ENCODE results near the gene SEC11C.

Gene SEC11C

GRCh38 chr18:59144483-59144882 lies 4.8 kb downstream of the SEC11C start:
- no peak for DNase-seq (ENCODE audit: low read depth)

- DNase-seq (ENCODE audit: low read depth) = no peak
These were observed 5.4 kb downstream of the SEC11C start for GRCh38 chr18:59145055-59145454.

- no peak for DNase-seq (ENCODE audit: low read depth)
These were observed 8.5 kb downstream of the SEC11C start for GRCh38 chr18:59148192-59148591.

GRCh38 chr18:59149007-59149406 lies 9.3 kb downstream of the SEC11C start:
- no peak for DNase-seq (ENCODE audit: low read depth)

- DNase-seq (ENCODE audit: low read depth) = no peak
These were observed 9.7 kb downstream of the SEC11C start for GRCh38 chr18:59149416-59149815.

- DNase-seq (ENCODE audit: low read depth) = no peak
These were observed 10.6 kb downstream of the SEC11C start for GRCh38 chr18:59150236-59150635.

- no peak for DNase-seq (ENCODE audit: low read depth)
These were observed 15.5 kb downstream of the SEC11C start for GRCh38 chr18:59155153-59155552.

- DNase-seq (ENCODE audit: low read depth) = no peak
These were observed 16.6 kb downstream of the SEC11C start for GRCh38 chr18:59156316-59156715.

GRCh38 chr18:59159265-59159664 lies 19.6 kb downstream of the SEC11C start:
- no peak for DNase-seq (ENCODE audit: low read depth)

GRCh38 chr18:59159986-59160385 lies 20.3 kb downstream of the SEC11C start:
- no peak for DNase-seq (ENCODE audit: low read depth)

GRCh38 chr18:59172664-59173249 lies 33.1 kb downstream of the SEC11C start:
- DNase-seq (ENCODE audit: low read depth) = no peak

- no peak for DNase-seq (ENCODE audit: low read depth)
These were observed 37.8 kb downstream of the SEC11C start for GRCh38 chr18:59177485-59177884.

GRCh38 chr18:59180150-59180845 lies 40.6 kb downstream of the SEC11C start:
- DNase-seq (ENCODE audit: low read depth) = peak; percentile 14

GRCh38 chr18:59182673-59183072 lies 43.0 kb downstream of the SEC11C start:
- DNase-seq (ENCODE audit: low read depth) = no peak

- no peak for DNase-seq (ENCODE audit: low read depth)
These were observed 49.3 kb downstream of the SEC11C start for GRCh38 chr18:59189008-59189407.

- no peak for DNase-seq (ENCODE audit: low read depth)
These were observed 50.1 kb downstream of the SEC11C start for GRCh38 chr18:59189746-59190145.

GRCh38 chr18:59196161-59196725 lies 56.6 kb downstream of the SEC11C start:
- DNase-seq (ENCODE audit: low read depth) = no peak

GRCh38 chr18:59197636-59198035 lies 58.0 kb downstream of the SEC11C start:
- DNase-seq (ENCODE audit: low read depth) = no peak

GRCh38 chr18:59198215-59198614 lies 58.5 kb downstream of the SEC11C start:
- no peak for DNase-seq (ENCODE audit: low read depth)

GRCh38 chr18:59200787-59201186 lies 61.1 kb downstream of the SEC11C start:
- no peak for DNase-seq (ENCODE audit: low read depth)

GRCh38 chr18:59202258-59202820 lies 62.7 kb downstream of the SEC11C start:
- DNase-seq (ENCODE audit: low read depth) = no peak

GRCh38 chr18:59207506-59207905 lies 67.8 kb downstream of the SEC11C start:
- DNase-seq (ENCODE audit: low read depth) = no peak
